NCI-H146 treated with DMSO at 0.1 percent for 48 hours (cell line): ENCODE measurements around the gene MYOT.

ENCODE experiments used
- DNase-seq: peaks from one replicate; lab custom pipeline; 2025; ENCODE audit not compliant: unreplicated experiment; lab: John Stamatoyannopoulos, UW

MYOT gene, protein sequence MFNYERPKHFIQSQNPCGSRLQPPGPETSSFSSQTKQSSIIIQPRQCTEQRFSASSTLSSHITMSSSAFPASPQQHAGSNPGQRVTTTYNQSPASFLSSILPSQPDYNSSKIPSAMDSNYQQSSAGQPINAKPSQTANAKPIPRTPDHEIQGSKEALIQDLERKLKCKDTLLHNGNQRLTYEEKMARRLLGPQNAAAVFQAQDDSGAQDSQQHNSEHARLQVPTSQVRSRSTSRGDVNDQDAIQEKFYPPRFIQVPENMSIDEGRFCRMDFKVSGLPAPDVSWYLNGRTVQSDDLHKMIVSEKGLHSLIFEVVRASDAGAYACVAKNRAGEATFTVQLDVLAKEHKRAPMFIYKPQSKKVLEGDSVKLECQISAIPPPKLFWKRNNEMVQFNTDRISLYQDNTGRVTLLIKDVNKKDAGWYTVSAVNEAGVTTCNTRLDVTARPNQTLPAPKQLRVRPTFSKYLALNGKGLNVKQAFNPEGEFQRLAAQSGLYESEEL

DNA sequence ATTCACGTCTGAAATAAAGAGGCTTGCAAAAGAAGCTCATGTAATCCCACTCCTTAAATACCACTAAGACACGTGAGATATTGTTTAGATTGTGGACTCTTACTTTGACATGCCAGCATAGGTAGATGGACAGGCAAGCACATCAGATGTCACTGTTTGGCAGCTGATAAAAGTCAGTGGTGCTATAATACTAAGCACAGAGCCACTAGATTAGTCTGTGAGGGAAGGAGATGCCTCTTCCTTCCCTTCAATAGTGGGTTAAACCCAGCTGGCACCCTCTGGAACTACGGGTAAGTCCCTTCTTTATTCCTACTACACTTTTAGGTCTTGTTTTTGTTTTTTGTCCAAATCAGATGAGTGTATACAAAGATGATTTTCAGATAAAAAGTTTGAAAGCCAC, at the start of gene MYOT:
MYOT (plus strand) TSS at position 197 of the 400 bp plus-strand sequence. CDS start 2,792 bp downstream, outside the sequence.
- DNase-seq, result no peak

DNA sequence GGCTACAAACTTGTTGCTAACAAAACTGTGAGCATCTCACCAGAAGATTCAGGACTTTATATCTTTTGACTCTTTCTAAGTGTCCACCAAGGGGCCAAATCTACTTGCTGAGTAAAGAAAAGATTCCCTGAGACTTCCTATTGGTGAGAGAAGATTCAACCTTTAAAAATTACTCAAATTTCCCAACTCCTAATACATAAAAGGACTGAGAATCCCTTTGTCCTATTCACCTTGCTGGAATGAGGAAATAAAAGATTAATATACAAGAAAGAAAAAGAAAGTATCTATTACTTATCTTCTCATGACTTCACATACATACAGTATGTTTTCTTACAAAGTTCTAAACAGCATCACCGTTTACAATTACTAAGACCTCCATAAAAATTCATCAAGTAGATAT, 47.9 kb upstream of the MYOT start:
- DNase-seq, result no peak

DNA sequence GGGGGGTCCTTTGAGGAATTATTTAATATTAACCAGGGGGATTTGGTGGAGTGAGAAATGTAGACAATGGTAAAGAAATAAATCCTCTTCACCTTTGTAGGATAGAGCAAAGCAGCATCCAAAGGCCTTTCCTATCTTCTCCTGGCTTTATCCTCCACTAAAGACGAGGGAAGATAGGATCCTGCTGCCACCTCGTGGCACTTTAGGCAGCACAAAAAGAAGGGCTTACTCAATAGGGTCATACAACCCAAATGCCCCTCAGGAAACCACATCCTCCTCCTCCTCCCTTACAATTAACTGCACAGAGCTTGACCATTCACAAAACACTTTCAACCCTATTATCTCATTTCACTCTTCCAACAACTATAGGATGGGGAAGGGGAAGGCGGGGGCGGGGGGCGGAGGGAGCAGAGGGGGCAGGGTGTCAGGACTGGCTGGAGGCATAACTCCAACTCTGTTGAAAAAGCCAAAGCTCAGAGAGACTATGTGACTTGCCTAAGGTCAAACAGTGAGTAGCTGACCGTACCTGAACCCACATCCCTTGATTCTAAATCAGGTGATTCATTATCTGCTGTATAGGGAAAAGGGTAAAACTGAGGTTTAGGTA, 45.4 kb upstream of the MYOT start:
- DNase-seq, result peak; percentile 1

DNA sequence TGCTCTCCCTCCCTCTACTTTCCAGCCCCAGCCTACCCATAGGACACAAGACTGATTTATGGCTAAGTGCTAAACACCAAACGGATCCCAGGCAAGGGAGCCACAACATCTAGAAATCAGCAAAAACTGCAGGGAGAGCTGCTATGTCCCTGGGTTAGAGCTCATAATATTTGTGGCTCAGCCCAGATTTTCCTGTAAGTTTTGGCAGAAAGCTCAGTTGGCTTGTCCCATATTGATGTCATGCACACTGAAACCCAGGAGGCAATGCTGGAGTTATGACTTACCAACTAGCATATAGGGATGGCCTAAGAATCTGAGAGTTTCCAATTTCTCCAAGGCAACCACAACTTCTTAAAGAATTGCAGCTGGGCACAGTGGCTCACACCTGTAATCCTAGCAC, 44.7 kb upstream of the MYOT start:
- DNase-seq, result no peak

DNA sequence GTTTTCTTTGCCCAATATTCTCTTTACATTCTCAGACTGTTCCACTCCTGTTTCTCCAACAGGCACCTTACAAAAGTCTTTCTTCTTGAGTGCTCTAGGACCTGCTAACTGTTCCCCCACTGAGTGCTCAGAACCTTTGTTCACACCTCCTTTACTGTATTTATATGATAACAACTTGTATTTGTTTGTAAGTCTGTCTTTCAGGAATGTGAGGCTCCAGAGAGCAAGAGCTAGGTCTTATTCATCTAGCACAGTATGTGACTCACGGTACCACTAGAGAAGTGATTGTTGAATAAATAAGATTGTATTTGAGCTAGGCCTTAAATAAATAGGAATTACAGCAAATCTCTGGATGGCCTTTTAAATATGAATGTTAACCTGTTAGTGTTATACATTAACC, 42.5 kb upstream of the MYOT start:
- DNase-seq, result no peak

DNA sequence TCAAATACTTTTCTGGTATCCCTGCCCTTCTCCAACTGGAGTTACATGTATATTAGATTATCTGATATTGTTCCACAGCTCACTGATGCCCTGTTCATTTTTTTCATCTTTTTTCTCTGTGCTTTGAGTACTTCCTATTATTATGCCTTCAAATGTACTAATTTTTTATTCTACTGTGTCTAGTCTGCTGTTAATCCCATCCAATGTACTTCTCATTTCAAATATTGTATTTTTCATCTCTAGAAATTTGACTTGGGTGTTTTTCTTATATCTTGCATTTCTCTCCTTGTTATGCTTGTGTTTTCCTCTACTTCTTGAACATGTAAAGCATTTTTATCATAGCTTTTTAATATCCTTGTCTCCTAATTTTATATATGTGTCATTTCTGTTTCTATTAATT, 41.6 kb upstream of the MYOT start:
- no peak for DNase-seq

DNA sequence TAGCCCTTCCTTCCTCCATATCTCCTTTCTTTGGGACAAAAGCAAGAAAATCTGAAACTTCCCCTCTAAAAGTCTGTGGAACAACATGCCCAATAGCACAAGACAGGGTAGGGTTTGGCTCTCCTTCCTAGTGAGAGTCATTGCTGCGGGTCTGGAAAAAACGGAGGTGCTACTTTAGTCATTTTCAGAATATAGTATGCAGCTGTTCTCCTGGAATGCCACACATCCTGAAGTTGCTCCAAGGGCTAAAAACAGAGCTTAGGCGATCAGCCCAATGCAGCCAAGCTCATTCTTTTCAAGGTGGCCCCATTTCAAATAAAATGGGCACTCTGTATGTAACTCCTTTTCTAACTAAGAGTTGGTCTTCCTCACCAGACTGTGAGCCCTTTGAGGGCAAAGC, 39.5 kb upstream of the MYOT start:
- no peak for DNase-seq

DNA sequence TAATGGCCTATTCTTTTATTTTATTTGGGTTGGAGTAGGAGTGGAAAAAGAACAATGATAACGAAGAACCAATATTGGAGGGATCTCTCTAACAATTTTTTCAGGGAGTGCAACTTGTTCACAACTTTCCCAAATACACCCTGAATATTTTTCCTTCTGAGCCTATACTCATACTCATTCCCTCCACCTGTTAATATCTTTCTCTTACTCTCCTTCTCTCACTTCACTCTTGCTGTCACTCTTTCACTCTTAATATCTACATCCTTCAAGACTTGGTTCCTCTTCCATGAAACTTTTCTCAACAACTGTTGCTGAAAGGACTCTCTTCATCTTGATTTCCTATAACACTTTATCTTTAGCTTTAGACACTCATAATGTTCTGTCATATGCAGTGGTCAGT, 39.0 kb upstream of the MYOT start:
- no peak for DNase-seq

DNA sequence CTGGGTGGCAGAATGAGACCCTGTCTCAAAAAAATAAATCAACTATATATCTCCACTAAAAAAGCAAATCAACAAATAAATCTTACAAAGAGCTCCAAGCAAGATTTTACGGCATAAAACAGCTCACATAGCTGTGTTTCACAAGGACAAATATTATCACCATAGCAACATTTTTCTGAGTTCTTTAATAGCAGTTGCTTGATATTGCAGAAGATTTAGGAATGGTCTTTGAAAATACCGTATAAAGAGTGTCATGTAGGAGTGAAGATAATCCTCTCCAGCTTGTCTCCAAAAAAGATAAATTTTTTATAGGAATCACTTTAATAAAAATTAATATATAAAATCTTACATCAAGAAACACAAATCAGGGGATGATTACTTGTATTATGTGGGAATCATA, 36.6 kb upstream of the MYOT start:
- DNase-seq, result no peak

DNA sequence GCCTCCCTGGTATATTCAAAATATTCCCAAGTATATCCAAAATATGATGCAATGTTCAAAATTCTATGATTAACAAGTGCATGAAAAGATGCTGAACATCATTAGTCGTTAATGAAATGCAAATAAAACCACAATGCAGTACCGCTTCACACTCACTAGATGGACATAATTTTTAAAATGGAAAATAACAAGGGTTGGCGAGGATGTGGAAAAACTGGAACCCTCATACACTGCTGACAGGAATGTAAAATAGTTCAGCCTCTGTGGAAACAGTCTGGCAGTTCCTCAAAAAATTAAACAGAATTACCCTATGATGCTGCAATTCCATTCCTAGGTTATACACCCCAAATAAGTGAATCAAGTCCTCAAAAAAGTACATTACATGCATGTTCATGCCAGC, 36.1 kb upstream of the MYOT start:
- no peak for DNase-seq

DNA sequence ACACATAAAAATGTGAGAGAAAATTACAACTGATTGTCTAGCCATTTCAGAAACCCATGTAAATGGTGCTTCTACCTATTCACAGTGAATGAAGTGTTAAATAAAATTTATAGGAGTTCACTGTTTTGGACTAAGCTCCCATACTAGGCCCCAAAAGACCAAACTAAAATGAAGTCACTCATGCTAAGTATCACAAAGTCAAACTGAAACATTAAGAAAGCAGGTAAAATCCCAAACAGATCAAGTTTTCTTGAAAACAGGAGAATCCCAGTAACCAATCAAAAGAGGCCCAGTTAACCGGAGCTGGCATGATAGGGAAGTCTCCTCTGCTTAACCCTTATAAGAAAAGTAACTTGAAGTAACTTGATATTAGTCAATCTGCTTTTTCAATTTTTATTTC, 35.2 kb upstream of the MYOT start:
- no peak for DNase-seq

DNA sequence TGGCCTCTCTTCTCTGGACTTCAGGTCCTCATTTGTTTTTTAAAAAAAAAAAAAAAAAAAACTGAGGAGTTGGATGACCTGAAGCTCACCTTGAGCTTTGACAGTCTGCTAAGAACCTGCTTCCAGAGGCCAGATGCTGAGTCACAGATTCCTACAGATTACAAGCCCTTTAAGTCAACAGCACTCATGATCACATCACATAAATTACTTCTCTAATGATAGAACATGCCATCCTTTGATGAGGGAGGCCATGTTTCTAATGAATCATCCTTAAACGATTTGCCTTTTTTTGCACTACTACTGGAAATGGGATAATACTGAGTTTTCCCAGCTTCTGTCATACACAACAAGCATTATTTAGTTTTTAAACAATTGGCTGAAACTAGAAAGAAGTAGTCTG, 34.2 kb upstream of the MYOT start:
- DNase-seq, result no peak

DNA sequence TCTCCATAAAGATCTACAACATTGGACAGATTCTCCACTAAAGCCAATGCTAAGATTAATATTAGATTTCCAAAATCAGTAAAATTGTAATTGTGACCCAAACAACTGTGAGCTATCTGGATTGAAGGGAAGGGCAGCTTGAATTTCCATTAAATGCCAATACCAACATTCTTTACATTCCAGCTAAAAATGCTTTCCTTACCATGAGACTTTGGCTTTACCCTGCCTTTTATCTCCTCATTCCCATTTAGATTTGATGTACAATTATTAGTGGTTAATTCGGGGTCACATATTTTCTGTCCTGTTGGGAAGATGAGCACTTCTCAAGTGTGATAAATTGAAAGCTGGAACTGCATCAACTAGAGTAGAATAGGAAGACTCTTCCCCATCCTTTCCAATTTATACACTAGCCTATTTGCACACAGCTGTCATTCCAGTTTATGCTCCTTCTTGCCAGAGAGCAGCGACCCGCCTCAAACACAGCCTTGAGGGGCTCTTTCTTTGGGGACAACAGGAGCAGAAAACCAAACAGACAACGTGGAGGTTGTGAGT, 33.1 kb upstream of the MYOT start:
- no peak for DNase-seq

DNA sequence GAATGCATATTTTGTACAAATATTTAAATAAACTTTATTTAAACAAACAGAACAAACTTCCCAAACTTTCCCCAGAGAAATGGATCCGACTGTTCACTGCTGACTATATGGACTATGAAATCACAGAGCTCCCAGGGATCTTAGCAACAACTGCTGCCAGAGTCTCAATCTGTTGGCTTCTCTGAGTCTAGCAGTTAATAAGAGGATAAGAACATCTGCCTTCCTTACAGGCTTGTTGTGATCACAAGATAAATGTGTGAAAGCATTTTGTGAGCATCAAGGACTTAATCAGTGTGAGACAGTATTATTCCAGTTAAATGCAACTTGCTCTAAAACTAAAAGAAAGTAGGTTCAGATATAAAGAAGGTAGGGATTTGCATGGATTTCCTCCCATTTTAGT, 31.4 kb upstream of the MYOT start:
- DNase-seq, result no peak

DNA sequence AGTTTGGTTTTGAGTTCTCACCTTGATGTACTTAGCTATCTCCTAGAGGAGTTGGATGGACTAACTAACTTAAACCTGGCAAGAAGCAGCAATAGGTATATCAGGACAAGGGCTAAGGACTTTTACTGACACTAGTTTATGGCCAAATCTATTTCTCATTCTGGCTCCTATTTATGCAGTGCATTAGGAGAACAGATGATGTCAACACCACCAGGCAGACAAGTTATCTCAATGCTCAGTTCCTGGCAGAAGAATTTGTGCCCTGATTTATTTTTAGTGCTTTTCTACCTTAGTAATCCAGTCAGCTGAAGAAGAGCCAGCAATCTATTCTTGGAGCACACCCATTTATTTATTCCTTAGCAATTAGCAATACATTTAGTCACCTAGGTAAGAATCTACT, 30.7 kb upstream of the MYOT start:
- DNase-seq, result no peak

DNA sequence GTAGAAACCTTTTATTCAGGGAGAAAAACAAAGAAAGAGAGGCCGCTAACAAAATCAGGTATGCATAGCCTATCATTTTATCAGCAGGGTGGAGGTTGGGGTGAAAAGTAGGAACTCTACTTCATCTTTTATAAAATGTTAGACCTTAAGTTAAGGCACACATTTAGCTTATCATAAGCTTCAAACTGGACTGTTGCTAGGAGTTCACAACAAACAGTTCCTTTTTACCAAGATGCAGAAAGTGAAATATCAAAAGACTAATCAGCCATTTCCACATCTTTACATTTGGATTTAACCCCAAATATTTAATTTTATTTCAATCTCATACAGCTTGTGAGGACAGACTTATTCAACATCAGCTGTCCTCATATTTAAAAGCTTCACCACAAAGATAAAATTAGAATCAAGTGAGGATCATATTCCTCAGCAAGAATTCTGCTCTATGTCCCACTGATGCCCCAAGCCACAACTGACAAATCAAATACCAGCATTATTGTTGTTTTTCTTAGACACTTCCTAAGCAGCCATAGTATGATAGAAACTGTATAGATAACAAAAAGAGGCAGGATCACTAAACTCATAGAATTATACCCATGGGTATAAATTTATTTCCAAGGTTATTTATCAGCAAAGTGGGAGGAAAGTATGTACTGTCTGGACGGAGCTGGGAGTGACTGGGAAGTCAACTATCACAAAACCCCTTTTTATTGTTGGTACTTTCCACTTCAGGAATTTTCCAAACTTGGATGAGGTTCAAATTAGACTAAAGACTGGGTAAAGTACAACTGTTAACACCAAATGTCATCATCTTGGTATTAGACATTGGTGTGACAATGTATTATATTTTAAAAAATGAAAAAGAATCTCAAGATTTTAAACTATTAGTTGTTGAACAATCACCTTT, 29.9 kb upstream of the MYOT start:
- no peak for DNase-seq

DNA sequence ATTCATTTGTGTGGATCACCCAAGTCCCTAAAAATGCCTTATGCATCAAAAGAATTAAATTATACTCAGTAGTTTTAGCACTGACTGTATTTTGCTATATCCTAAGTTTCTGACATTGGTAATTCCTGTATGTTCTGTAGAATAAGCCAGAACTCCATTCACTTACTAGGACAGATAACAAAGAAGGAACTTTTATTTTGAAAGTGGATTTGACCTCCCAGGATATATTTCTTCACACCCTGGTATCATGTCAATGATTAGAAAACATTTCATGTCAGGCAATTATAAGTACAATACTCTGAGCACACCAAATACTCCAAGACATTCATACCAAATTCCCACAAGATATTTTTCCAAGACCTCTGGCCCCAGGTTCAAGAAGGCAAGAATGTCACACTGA, 28.7 kb upstream of the MYOT start:
- no peak for DNase-seq

DNA sequence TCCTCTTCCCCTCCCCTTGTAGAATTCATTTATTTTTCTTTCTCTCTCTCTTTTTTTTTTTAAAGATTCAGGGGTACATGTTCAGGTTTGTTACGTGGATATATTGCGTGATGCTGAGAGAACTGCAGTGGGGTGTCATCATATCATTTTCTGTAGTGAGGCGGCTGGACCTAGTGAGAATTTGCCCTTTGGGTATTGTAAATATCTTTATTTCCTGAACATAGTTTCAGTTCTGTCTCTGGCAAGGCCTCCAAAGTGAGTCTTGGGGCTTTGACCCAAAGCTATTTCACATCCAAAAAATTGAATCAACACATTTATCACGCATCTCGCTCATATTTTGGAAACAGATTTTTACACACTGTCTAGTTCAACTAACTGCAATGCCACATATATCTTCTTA, 25.4 kb upstream of the MYOT start:
- no peak for DNase-seq

DNA sequence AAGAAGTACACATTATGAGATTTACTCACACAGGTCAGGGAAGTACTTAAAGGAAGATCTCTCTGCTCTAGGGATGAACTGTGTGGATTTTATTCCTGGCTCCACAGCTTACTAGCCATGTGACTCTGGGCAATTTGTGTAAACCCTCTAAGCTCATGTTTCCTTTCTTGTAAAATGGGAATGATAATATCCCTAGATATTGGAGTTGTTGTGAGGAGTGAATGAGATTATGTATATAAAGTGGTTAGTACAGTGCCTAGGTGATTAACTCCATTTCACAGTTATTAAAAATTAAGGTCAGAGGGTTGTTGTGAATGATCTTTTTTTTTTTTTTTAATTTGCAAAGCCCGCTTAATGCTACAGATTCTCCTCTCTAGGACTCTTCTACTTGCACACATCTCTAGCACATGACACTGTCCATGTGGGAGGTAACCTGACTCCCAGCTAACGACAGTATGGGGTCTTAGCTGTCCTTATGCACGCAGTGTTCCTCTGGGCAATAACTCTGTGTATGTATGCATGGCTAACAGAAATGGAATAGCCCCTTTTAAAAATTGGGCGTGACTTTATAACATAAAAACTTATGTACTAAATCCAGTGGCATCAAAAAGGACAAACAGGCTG, 23.9 kb upstream of the MYOT start:
- no peak for DNase-seq

DNA sequence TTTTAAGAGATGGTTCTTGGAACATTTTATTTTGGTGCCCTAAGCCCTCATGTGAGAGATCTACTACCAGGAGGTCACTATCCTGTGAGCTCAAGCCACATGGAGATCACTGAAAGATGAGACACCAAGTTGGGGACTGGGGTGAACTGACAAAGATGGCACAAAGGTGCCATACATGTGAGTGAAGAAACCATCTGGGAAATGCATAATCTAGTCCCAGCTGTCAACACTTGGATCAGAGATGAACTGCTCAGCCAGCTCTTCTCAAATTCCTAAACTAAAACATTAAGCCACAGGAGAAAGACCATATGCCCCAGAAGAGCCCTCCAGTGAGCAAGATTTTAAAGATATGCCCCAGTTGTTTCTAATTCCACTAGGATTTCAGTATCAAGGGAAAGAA, 22.2 kb upstream of the MYOT start:
- DNase-seq, result no peak

DNA sequence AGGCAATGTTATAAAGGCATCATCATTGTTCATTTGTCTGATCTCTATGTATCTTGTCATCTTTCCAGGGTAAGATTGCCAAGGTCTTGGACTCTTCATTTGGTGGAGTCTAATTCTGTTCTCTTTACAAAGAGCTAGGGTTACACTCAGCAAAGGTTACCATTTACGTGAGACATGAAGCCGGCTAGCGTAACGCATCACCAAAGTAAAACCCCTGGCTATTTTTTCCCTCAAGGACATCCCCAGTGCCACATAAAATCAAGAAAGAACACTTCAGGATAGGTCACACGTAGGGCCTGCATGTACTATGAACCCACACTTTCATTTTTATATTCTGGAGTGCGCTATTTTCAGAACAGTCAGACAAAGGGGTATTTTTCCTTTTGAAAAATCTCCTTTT, 20.0 kb upstream of the MYOT start:
- no peak for DNase-seq
